Measurements from ENCODE around the gene HHIPL2. TPM values are rescaled to one million over a fixed set of nuclear protein-coding genes. Genes with fewer than 3 reads are reported as not detected.

The HHIPL2 gene
- not detected for total RNA-seq (ENCODE audit: unreplicated experiment)
- long read RNA-seq = 0 reads

DNA sequence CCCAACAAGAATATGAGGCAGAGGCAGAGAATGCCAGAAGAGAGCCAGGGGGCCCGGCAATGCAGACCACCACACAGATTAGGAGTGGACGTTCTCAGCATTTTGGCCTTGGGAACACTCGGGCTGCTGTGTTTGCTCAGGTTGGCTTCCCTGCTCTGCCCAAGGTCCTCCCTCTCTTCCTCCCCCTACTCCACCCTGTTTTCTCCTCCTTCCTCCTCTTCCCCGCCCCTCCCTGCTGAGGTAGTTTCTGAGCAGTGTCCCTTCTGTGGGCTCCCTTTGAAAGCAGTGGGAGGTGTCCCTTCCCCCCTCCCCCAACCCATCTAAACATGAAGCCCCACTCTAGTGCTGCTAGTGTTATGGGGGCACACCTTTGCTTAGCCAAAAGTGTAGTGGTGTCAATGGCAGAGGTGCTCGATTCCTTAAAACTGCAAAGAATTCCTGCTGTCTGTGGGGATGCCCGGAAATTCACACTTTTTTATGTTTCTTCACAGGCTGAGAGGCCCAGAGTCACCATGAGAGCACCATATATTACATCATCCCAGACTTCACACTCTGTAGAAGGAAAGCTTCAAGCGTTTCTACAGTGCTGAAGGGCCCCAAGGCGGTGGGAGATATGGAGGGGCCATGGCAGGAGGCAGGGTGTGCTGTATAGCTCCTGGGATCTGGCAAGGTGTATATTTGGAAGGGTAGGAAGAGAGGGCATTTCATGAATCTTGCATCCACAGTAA is at the start of gene HHIPL2:
HHIPL2 (minus strand) TSS at position 161 of the 728 bp plus-strand sequence; CDS start at position 101, 60 bp downstream.
- Mint-ChIP-seq H3K27me3 (ENCODE audit: unreplicated experiment) (peaks cover 3% of the 10 kb centered on the region), H3K27ac (ENCODE audit: unreplicated experiment) (no peak within 1 kb of the TSS), H3K36me3 (ENCODE audit: unreplicated experiment) (no peaks in the 10 kb centered on the region), H3K4me1 (ENCODE audit: low read depth, unreplicated experiment) (no peaks in the 10 kb centered on the region), H3K4me3 (ENCODE audit: unreplicated experiment) (no peak within 1 kb of the TSS), H3K9me3 (ENCODE audit: unreplicated experiment) (peaks cover 3% of the 10 kb centered on the region)
- no peak for DNase-seq
- TF ChIP-seq CTCF (IDR thresholded peaks at IDR 0.05; ENCODE audit: partially characterized antibody, unreplicated experiment) = no peak

DNA sequence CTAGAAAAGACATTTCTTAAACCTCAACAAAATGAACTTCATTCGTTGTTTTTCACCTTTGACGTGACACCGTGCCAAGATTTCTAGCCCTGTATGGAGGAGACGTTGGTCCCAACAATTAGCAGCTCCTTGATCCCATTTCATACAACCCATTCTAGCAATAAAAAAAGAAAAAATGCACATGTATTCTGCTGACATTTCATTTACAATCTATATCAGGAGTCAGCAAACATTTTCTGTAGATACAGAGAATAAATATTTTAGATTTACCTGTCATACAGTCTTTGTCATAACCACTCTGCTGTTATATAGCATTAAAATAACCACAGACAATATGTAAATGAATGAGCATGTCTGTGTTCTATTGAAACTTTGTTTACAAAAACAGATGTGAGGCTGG is 48.8 kb upstream of the HHIPL2 start:
- Mint-ChIP-seq H3K27ac (ENCODE audit: unreplicated experiment) (no peak overlapping the region), H3K27me3 (ENCODE audit: unreplicated experiment) (no peaks in the 10 kb centered on the region), H3K4me3 (ENCODE audit: unreplicated experiment) (no peak overlapping the region), H3K4me1 (ENCODE audit: low read depth, unreplicated experiment) (no peaks in the 10 kb centered on the region), H3K9me3 (ENCODE audit: unreplicated experiment) (no peaks in the 10 kb centered on the region), H3K36me3 (ENCODE audit: unreplicated experiment) (no peaks in the 10 kb centered on the region)
- DNase-seq = no peak
- no peak for TF ChIP-seq CTCF (IDR thresholded peaks at IDR 0.05; ENCODE audit: partially characterized antibody, unreplicated experiment)

GRCh38 chr1:222594789-222595188 is 46.9 kb upstream of the HHIPL2 start:
- Mint-ChIP-seq H3K27ac (ENCODE audit: unreplicated experiment) (no peak overlapping the region), H3K27me3 (ENCODE audit: unreplicated experiment) (no peaks in the 10 kb centered on the region), H3K4me3 (ENCODE audit: unreplicated experiment) (no peak overlapping the region), H3K4me1 (ENCODE audit: low read depth, unreplicated experiment) (no peaks in the 10 kb centered on the region), H3K9me3 (ENCODE audit: unreplicated experiment) (no peaks in the 10 kb centered on the region), H3K36me3 (ENCODE audit: unreplicated experiment) (no peaks in the 10 kb centered on the region)
- no peak for DNase-seq
- TF ChIP-seq CTCF (IDR thresholded peaks at IDR 0.05; ENCODE audit: partially characterized antibody, unreplicated experiment) = no peak

DNA sequence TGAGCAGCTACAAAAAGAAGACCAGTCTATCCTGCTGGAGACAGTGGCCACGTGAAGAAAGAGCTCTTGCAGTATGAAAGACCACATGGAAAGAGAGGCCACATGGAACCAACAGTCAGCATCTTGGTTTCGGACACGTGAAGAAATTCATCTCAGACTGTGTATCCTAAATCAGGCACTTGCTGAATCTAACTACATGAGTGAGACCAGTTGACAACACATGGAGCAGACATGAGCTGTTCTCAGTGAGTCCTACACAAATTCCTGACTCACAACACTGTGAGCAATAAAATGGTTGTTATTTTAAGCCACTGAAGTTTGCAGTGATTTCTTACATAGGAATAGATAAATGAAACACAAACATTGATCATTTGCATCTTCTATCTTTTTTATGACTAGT is 44.3 kb upstream of the HHIPL2 start:
- no peaks in the 10 kb centered on the region for H3K36me3 Mint-ChIP-seq (ENCODE audit: unreplicated experiment)
- TF ChIP-seq CTCF (IDR thresholded peaks at IDR 0.05; ENCODE audit: partially characterized antibody, unreplicated experiment) = no peak
- H3K4me1 Mint-ChIP-seq (ENCODE audit: low read depth, unreplicated experiment) = peaks cover 2% of the 10 kb centered on the region
- no peak overlapping the region for H3K4me3 Mint-ChIP-seq (ENCODE audit: unreplicated experiment)
- H3K27ac Mint-ChIP-seq (ENCODE audit: unreplicated experiment) = no peak overlapping the region
- no peak for DNase-seq
- H3K9me3 Mint-ChIP-seq (ENCODE audit: unreplicated experiment) = no peaks in the 10 kb centered on the region
- no peaks in the 10 kb centered on the region for H3K27me3 Mint-ChIP-seq (ENCODE audit: unreplicated experiment)

Data from glutamatergic neuron (in vitro differentiated cells).